Astrocyte of the cerebellum (primary cell): ENCODE results near the gene STAB2.

Experiments used
- DNase-seq: peaks from one replicate; pipeline ENCODE4 v3.0.0-alpha.2; 2011; ENCODE audit warnings: low read depth
- H3K4me3 ChIP-seq: 2 replicates; pipeline ENCODE4 v1.5.1; 2011; ENCODE audit warnings: mild to moderate bottlenecking, low read depth, low read length, moderate library complexity
- in situ Hi-C: cut with HindIII; loops from 2 replicates; pipeline ENCODE4 v1.10.0; 2017; ENCODE audit warnings: low sequenced_read_pairs
- TF ChIP-seq, protein P1 (sequence below): IDR thresholded peaks from 2 replicates; pipeline ENCODE4 v1.5.1; 2012; ENCODE audit warnings: low read length, low read depth, moderate library complexity, mild to moderate bottlenecking; ENCODE audit errors: missing control alignments

The STAB2 gene

DNA sequence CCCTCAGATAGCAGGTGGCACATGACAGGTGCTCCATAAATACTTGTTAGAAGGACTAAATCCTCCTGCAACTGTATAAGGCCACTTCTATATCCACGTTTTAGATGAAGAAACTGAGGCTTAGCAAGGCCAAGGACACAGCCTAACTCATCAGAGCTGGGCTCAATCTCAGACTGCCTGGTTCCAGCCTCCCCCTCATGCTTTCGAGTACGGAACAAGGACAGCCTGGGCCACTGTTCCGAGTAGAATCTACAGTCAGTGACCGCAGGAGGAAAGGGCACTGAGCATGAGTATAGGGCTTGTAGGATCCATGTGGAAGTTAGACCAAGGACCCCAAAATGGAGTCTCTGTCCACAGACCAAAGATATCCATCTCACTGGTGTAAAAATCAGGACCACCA, 169.4 kb downstream of the STAB2 start:
- TF ChIP-seq, protein P1, sequence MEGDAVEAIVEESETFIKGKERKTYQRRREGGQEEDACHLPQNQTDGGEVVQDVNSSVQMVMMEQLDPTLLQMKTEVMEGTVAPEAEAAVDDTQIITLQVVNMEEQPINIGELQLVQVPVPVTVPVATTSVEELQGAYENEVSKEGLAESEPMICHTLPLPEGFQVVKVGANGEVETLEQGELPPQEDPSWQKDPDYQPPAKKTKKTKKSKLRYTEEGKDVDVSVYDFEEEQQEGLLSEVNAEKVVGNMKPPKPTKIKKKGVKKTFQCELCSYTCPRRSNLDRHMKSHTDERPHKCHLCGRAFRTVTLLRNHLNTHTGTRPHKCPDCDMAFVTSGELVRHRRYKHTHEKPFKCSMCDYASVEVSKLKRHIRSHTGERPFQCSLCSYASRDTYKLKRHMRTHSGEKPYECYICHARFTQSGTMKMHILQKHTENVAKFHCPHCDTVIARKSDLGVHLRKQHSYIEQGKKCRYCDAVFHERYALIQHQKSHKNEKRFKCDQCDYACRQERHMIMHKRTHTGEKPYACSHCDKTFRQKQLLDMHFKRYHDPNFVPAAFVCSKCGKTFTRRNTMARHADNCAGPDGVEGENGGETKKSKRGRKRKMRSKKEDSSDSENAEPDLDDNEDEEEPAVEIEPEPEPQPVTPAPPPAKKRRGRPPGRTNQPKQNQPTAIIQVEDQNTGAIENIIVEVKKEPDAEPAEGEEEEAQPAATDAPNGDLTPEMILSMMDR = no peak
- DNase-seq = no peak
- in situ Hi-C loops = no loop called here
- H3K4me3 ChIP-seq = no peak overlapping the region

DNA sequence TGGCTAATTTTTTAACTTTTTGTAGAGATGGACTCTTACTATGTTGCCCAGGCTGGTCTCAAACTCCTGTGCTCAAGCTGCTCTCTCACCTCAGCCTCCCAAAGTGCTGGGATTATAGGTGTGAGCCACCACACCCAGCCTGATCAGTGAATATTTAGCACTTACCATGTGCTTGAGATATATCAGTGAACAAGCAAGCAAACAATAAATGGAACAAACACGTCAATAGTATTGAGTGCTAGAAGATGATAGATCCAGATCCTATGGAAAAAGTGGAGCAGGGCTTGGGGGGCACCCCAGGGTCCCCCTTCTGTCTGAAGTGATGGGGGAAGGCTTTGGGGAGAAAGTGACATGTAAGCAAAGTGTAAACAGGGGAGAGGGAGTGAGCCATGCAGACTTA, 170.2 kb downstream of the STAB2 start:
- in situ Hi-C loops = no loop called here
- no peak overlapping the region for H3K4me3 ChIP-seq
- TF ChIP-seq, protein P1 = no peak
- no peak for DNase-seq

DNA sequence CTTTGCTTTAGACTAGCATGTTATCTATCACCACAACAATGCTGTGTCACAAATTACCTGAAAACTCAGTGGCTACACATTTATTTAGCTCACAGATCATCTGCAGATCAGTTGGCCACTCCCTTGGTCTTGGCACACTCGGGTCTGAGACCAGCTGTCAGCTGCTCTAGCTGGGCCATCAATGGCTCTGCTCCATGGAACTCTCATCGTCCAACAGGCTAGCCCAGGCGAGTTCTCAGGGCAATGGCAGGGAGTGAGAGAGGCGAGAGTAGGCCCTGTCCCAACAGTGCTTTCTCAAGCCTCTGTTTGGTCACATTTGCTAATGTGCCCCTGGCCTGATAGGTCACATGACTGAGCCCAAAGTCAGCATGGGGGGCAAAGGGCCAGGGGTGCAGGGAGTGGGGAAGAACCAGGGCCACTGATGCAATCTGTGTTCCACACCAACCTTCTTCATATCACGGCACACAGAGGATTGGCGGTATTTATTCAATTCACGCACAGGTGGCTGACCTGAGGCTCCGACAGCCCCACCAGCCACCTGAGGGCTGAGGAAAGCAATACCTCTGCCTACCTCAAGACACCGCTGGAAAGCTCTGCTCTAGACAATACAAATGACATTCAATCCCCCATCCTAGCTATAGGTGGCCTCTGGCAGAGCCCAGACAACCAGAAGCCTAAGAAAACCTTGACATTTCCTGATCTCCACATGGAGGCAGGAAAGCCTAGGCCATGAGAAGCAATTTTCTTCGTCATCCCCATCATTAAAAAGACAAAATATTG, 171.4 kb downstream of the STAB2 start:
- TF ChIP-seq, protein P1 = no peak
- DNase-seq = no peak
- no peak overlapping the region for H3K4me3 ChIP-seq
- in situ Hi-C loops = no loop called here

DNA sequence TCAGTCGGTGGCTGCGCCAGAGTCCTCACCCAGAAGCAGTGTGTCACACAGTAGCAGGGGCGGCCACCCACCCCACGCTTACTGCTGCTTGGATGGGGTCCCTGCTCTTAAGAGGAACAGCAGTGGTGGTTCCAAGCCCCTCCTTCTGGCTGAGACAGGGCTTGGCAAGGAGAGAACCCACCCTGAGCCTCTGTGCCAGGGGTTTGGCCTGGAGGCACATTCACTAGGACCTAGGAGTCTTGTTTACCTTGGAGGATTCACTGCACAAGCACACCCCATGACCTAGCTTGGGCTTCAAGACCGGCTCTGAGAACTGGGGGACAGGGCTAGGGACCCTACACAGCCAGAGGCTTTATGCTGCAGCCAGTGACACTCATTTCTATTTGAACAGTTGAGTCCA, 175.4 kb downstream of the STAB2 start:
- TF ChIP-seq, protein P1 = no peak
- no peak overlapping the region for H3K4me3 ChIP-seq
- no peak for DNase-seq
- in situ Hi-C loops = no loop called here

DNA sequence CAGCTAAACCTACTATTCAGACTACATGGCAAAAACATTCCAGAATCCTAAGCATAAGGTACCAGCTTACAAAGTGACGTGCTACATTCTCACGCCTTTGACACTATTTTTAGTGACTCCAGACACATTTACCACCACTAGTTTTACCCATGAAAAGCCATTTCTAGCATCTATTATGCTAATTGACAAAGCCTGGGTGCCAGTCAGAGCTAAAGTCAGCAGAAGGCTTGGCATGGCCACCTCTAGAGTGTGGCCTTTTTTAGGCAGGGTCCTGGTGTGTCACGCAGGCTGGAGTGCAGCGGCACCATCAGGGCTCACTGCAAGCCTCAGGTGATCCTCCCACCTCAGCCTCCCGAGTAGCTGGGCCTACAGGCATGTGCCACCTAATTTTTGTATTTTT, 178.2 kb downstream of the STAB2 start:
- DNase-seq = no peak
- no peak overlapping the region for H3K4me3 ChIP-seq
- TF ChIP-seq, protein P1 = no peak
- in situ Hi-C loops = no loop called here

DNA sequence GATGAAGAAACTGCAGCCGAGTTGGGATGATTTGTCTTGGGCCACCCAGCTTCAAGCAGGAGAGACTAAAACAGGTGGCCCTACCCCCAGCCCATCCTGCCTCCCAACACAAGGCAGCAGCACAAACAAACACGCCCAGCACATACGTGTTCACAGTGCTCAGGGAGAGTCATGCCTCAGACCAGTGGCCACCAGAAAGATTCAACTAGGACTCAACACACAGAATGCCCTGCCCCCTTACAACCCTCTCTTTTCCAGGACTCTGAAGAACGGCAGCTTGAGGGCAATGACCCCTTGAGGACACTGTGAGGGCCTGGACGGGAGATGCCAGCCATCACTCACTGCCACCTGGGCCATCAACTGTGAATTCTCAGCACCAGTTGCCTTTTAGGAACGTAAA, 179.0 kb downstream of the STAB2 start:
- in situ Hi-C loops = no loop called here
- H3K4me3 ChIP-seq = no peak overlapping the region
- TF ChIP-seq, protein P1 = no peak
- no peak for DNase-seq
